Endothelial cell of umbilical vein (primary cell): ENCODE results near the gene CAMK2D. TPM values are rescaled to one million over a fixed set of nuclear protein-coding genes. Genes with fewer than 3 reads are reported as not detected.

Source experiments
- BruUV-seq: library from RNA; stranded (reverse); fragments of 400-500 nt; replicated peaks from 2 replicates; lab custom pipeline; 2021; lab: Mats Ljungman, UMichigan
- CTCF ChIA-PET: fragments of 300-600, 350-600 bp; sonication (Branson Sonifier 250); formaldehyde crosslinking; loops from one replicate; lab custom pipeline; 2021; ENCODE audit warnings: antibody characterized with exemption, inconsistent platforms; lab: Charles Lee
- POLR2A ChIA-PET: fragments of 300-600, 350-600 bp; sonication (Branson Sonifier 250); formaldehyde crosslinking; loops from one replicate; lab custom pipeline; 2021; ENCODE audit warnings: antibody characterized with exemption, inconsistent platforms; lab: Charles Lee
- DNase-seq: peaks from one replicate; pipeline ENCODE4 v3.0.0-alpha.2; 2011; ENCODE audit warnings: low read depth, low spot score
- FAIRE-seq: peaks from 2 replicates; lab custom pipeline; 2011; peaks lifted over from hg19 to GRCh38; lab: Jason Lieb, UNC
- H2AFZ ChIP-seq: 2 replicates; pipeline ENCODE4 v1.6.0; 2012; ENCODE audit warnings: low read depth, low read length, control low read depth, inconsistent platforms
- H3K27ac ChIP-seq: 2 replicates; pipeline ENCODE4 v1.5.1; 2011; ENCODE audit warnings: low read depth, mild to moderate bottlenecking, control low read depth, low read length, moderate library complexity; ENCODE audit not compliant: insufficient read depth
- H3K27me3 ChIP-seq, 2 experiments: 2 replicates each; pipeline versions ENCODE4 v1.6.0 to v1.6.1; 2011; ENCODE audit warnings: low read length in 2 of 2, mixed read lengths in 1 of 2; ENCODE audit not compliant: control insufficient read depth in 2 of 2, insufficient read depth in 2 of 2
- H3K36me3 ChIP-seq, 2 experiments: 2 replicates in 1 of 2; 3 replicates in 1 of 2; pipeline ENCODE4 v1.5.1; 2011; ENCODE audit warnings: low read length in 2 of 2, mild to moderate bottlenecking in 1 of 2, moderate library complexity in 1 of 2; ENCODE audit not compliant: control insufficient read depth in 2 of 2, insufficient read depth in 2 of 2; ENCODE audit errors: extremely low read depth in 1 of 2
- H3K4me1 ChIP-seq: 3 replicates; pipeline ENCODE4 v1.5.1; 2011; ENCODE audit warnings: mild to moderate bottlenecking, low read length; ENCODE audit not compliant: control insufficient read depth, insufficient read depth; ENCODE audit errors: extremely low read depth
- H3K4me2 ChIP-seq: 2 replicates; pipeline ENCODE4 v1.6.1; 2011; ENCODE audit warnings: low read length, control low read depth, mixed read lengths; ENCODE audit not compliant: insufficient read depth
- H3K4me3 ChIP-seq, 3 experiments: fragments of 200-600 bp in 1 of 3; sonication (generic), shearing (Covaris generic) in 1 of 3; replicated peaks in 1 of 3; 2 replicates each; pipeline ENCODE4 v1.5.1; 2011 to 2016; ENCODE audit warnings: control low read depth in 3 of 3, low read length in 3 of 3, mild to moderate bottlenecking in 2 of 3, inconsistent platforms in 1 of 3, low read depth in 1 of 3, moderate library complexity in 1 of 3; ENCODE audit not compliant: insufficient read depth in 1 of 3
- H3K79me2 ChIP-seq: 2 replicates; pipeline ENCODE4 v1.6.0; 2012; ENCODE audit warnings: low read length, inconsistent platforms; ENCODE audit not compliant: control insufficient read depth, insufficient read depth
- H3K9ac ChIP-seq: replicated peaks from 2 replicates; pipeline ENCODE3; 2011; ENCODE audit warnings: low read length, control low read depth; ENCODE audit not compliant: insufficient read depth; ENCODE audit errors: extremely low read depth
- H3K9me1 ChIP-seq: replicated peaks from 3 replicates; pipeline ENCODE4 v1.6.0; 2011; ENCODE audit warnings: mild to moderate bottlenecking, low read length; ENCODE audit not compliant: control insufficient read depth, insufficient read depth; ENCODE audit errors: extremely low read depth
- H3K9me3 ChIP-seq: replicated peaks from 2 replicates; pipeline ENCODE4 v1.5.1; 2012; ENCODE audit warnings: low read length, inconsistent platforms; ENCODE audit not compliant: control insufficient read depth, insufficient read depth
- H4K20me1 ChIP-seq: replicated peaks from 2 replicates; pipeline ENCODE3; 2011; ENCODE audit warnings: mild to moderate bottlenecking, low read length; ENCODE audit not compliant: control insufficient read depth, insufficient read depth; ENCODE audit errors: extremely low read depth
- EZH2 ChIP-seq: IDR thresholded peaks from 2 replicates; pipeline ENCODE4 v1.6.1; 2012; ENCODE audit warnings: borderline replicate concordance, low read depth, mild to moderate bottlenecking, moderate library complexity, low read length, inconsistent platforms; ENCODE audit not compliant: severe bottlenecking
- FOS ChIP-seq: IDR thresholded peaks from 2 replicates; pipeline ENCODE4 v1.6.1; 2011; ENCODE audit warnings: mild to moderate bottlenecking, low read length, moderate library complexity, borderline replicate concordance; ENCODE audit not compliant: insufficient read depth
- GATA2 ChIP-seq: IDR thresholded peaks from 2 replicates; pipeline ENCODE4 v1.7.0; 2011; ENCODE audit warnings: low read depth, mild to moderate bottlenecking, moderate library complexity, mixed read lengths, low read length; ENCODE audit not compliant: insufficient read length, insufficient read depth
- JUN ChIP-seq: IDR thresholded peaks from 2 replicates; pipeline ENCODE4 v1.6.1; 2011; ENCODE audit warnings: borderline replicate concordance, low read depth; ENCODE audit not compliant: insufficient read length, insufficient read depth
- MYC ChIP-seq: IDR thresholded peaks from one replicate; pipeline ENCODE4 v1.6.1; 2011; ENCODE audit warnings: mild to moderate bottlenecking, low read depth, low read length
- POLR2A ChIP-seq: IDR thresholded peaks from 2 replicates; pipeline ENCODE4 v1.6.1; 2012; ENCODE audit warnings: low read depth, mild to moderate bottlenecking, control low read depth, low read length
- POLR2AphosphoS5 ChIP-seq: IDR thresholded peaks from 2 replicates; pipeline ENCODE4 v1.6.1; 2012; ENCODE audit warnings: low read depth, mild to moderate bottlenecking, control low read depth, low read length, moderate library complexity; ENCODE audit not compliant: insufficient read depth
- dilution Hi-C: fragments of 300-500 bp; cut with MboI; formaldehyde crosslinking; loops from one replicate; pipeline ENCODE4 v1.15.0; 2019; ENCODE audit warnings: low sequenced_read_pairs; ENCODE audit not compliant: extremely low pct_ligation_motif_present
- intact Hi-C: fragments of 100-400 bp; cut with micrococcal nuclease; formaldehyde crosslinking; loops from one replicate; pipeline ENCODE4 v1.10.0; 2022
- polyA plus RNA-seq, 4 experiments: library from polyadenylated mRNA; depleted of rRNA in 3 of 4; stranded (reverse) in 3 of 4; unstranded in 1 of 4; fragments of >200 nt; gene quantifications; 2 replicates each; pipeline versions ENCODE4 v1.2.1 to v1.2.3, GENCODE V29; 2011 to 2012; ENCODE audit warnings: missing spikeins in 1 of 4
- total RNA-seq: library from RNA; stranded (reverse); gene quantifications from 2 replicates; pipeline ENCODE4 v1.2.3, GENCODE V29; 2021
- TF ChIP-seq, protein P1 (sequence below): IDR thresholded peaks from 2 replicates; pipeline ENCODE4 v1.6.1; 2011; ENCODE audit not compliant: insufficient read depth, insufficient read length
- TF ChIP-seq, protein P2 (sequence below), 2 donors: IDR thresholded peaks; 1 replicate in 1 of 2; 2 replicates in 1 of 2; pipeline ENCODE4 v1.5.1; 2011; ENCODE audit warnings: low read length in 2 of 2, mild to moderate bottlenecking in 2 of 2, moderate library complexity in 2 of 2, control low read depth in 1 of 2, inconsistent platforms in 1 of 2, low read depth in 1 of 2; ENCODE audit not compliant: insufficient read depth in 1 of 2; ENCODE audit errors: extremely low read depth in 1 of 2

The CAMK2D gene
- total and polyA plus RNA-seq, 2 donors (not counting 3 experiments of a cell fraction or from before 2014, with no cell fraction given), result 10.4 to 30.7 TPM

DNA sequence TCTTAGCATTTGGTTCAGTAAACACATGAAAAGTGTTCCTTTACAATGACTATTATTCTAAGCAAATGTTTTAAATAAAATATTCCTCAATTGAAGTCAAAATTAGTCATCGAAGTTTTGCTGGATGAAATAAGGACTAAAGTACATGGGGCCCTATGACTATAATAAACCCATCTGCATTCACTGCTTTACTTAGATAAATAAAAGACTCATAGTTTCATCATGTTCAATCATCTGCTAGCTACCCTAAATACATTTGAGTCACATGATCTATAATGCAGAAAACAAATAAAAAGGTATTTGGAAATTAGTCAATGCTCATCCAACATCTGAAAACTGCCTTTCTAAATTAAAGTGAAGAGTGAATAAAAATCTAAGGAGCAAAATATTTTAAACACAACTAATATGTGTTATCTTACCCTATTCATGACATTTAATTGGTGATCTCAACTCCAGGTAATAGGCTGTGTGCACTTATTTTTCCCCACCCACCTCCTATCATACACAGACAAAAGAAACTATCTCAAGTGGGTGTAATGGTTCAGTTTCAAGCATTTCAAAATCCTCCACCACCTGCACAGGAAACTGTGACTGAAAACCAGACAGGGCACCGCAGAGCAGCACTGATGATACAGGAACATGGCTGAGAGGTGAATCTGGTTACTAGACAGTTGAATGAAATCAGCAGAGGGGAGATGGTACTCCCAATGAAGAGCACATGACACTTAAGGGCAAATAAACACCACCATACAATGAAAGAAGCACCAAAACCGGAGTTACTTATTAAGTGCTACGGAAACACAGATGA is 78.6 kb downstream of the CAMK2D start:
- H3K4me3 ChIP-seq, result no peak overlapping the region
- H3K9ac ChIP-seq, result no peak overlapping the region
- no TSS peak for BruUV-seq
- FAIRE-seq (no peak), DNase-seq (no peak)
- H3K4me2 ChIP-seq, result no peak overlapping the region
- no peaks in the 10 kb centered on the region for H3K27me3 ChIP-seq
- no peaks in the 10 kb centered on the region for H3K9me1 ChIP-seq
- ChIA-PET CTCF (interaction anchor here (1.4 kb wide), 1 partner anchor 9 kb away, joined by 3 read pairs; no protein-coding TSS in a partner anchor), POLR2A (no interaction called here)
- H3K9me3 ChIP-seq, result no peaks in the 10 kb centered on the region
- no peak overlapping the region for H2AFZ ChIP-seq
- TF ChIP-seq MYC (no peak), POLR2AphosphoS5 (no peak)
- H3K36me3 ChIP-seq, result no peaks in the 10 kb centered on the region
- no peak overlapping the region for H3K27ac ChIP-seq
- no peaks in the 10 kb centered on the region for H4K20me1 ChIP-seq
- intact Hi-C loops (no loop called here), dilution Hi-C loops (no loop called here)
- no peaks in the 10 kb centered on the region for H3K79me2 ChIP-seq
- no peaks in the 10 kb centered on the region for H3K4me1 ChIP-seq

DNA sequence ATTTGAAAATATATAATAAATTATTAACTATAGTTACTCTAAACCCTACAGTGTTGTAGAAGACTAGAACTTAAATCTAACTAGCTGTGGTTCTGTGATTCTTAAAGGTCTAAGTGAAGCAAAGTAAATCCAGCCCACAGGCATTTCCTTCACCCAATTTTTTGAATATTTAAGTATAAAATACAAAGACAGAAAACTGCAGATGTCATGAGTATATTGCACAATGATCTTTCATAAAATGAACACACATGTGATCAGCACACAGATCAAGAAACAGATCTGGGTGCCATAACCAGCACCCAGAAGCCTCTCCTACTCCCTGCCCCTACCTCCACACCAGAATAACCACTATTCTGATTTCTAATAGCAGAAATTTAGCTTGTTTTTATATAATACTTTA is 82.9 kb downstream of the CAMK2D start:
- Histone ChIP-seq H3K9me3 (no peaks in the 10 kb centered on the region), H3K4me1 (no peaks in the 10 kb centered on the region), H3K27me3 (no peaks in the 10 kb centered on the region), H3K36me3 (no peaks in the 10 kb centered on the region), H3K4me3 (no peak overlapping the region), H3K9me1 (no peaks in the 10 kb centered on the region), H2AFZ (no peak overlapping the region), H3K79me2 (no peaks in the 10 kb centered on the region), H3K27ac (no peak overlapping the region), H3K4me2 (no peak overlapping the region), H4K20me1 (no peaks in the 10 kb centered on the region), H3K9ac (no peak overlapping the region)
- no peak for FAIRE-seq
- POLR2A ChIA-PET, result interaction anchor here (0.6 kb wide), 1 partner anchor 48 kb away, joined by 8 read pairs; no protein-coding TSS in a partner anchor
- DNase-seq, result no peak
- dilution Hi-C loops (no loop called here), intact Hi-C loops (no loop called here)
- CTCF ChIA-PET, result interaction anchor here (0.9 kb wide), 1 partner anchor 11 kb away, joined by 3 read pairs; no protein-coding TSS in a partner anchor
- TF ChIP-seq POLR2AphosphoS5, result no peak
- TF ChIP-seq POLR2A, result no peak
- no peak for TF ChIP-seq MYC
- TF ChIP-seq, protein P1, sequence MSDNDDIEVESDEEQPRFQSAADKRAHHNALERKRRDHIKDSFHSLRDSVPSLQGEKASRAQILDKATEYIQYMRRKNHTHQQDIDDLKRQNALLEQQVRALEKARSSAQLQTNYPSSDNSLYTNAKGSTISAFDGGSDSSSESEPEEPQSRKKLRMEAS, result no peak
- TF ChIP-seq GATA2, result no peak
- TF ChIP-seq, protein P2, sequence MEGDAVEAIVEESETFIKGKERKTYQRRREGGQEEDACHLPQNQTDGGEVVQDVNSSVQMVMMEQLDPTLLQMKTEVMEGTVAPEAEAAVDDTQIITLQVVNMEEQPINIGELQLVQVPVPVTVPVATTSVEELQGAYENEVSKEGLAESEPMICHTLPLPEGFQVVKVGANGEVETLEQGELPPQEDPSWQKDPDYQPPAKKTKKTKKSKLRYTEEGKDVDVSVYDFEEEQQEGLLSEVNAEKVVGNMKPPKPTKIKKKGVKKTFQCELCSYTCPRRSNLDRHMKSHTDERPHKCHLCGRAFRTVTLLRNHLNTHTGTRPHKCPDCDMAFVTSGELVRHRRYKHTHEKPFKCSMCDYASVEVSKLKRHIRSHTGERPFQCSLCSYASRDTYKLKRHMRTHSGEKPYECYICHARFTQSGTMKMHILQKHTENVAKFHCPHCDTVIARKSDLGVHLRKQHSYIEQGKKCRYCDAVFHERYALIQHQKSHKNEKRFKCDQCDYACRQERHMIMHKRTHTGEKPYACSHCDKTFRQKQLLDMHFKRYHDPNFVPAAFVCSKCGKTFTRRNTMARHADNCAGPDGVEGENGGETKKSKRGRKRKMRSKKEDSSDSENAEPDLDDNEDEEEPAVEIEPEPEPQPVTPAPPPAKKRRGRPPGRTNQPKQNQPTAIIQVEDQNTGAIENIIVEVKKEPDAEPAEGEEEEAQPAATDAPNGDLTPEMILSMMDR (IDR thresholded peaks at IDR 0.05; ENCODE audit: extremely low read depth in 1 of 2, insufficient read depth in 1 of 2, low read depth in 1 of 2, low read length in 2 of 2), result no peak
- TF ChIP-seq EZH2, result no peak
- TF ChIP-seq FOS, result no peak
- no peak for TF ChIP-seq JUN
- BruUV-seq, result no TSS peak
